ENCODE measurements around the gene SUSD5. TPM values are rescaled to one million over a fixed set of nuclear protein-coding genes. Genes with fewer than 3 reads are reported as not detected.

Gene SUSD5
- total RNA-seq, 4 donors from 2014 or later = 1.1 to 4.4 (median 1.9) TPM

GRCh38 chr3:33174711-33175414 lies 43.7 kb downstream of the SUSD5 start:
- DNase-seq (ENCODE audit: low spot score in 2 of 2) = no peak
- 92 to 94% methylated on average over 19 of the region's 19 CpGs for WGBS, 2 donors
- no peak for TF ChIP-seq CTCF (IDR thresholded peaks at IDR 0.05)
- no peak for TF ChIP-seq POLR2A (IDR thresholded peaks at IDR 0.05)
- H3K4me3 ChIP-seq (ENCODE audit: low read depth, poor library complexity, severe bottlenecking) = no peak overlapping the region
- intact Hi-C loops (cut with DNase I; ENCODE audit: low total_unique reads) = no loop called here

GRCh38 chr3:33174095-33174494 lies 44.5 kb downstream of the SUSD5 start:
- WGBS, 2 donors = 86 to 91% methylated on average over 4 of the region's 4 CpGs
- intact Hi-C loops (cut with DNase I; ENCODE audit: low total_unique reads) = no loop called here
- DNase-seq (ENCODE audit: low spot score in 2 of 2) = no peak
- no peak overlapping the region for H3K4me3 ChIP-seq (ENCODE audit: low read depth, poor library complexity, severe bottlenecking)
- TF ChIP-seq POLR2A (IDR thresholded peaks at IDR 0.05) (no peak), CTCF (IDR thresholded peaks at IDR 0.05) (no peak)

GRCh38 chr3:33173672-33174071 lies 44.9 kb downstream of the SUSD5 start:
- no peak for TF ChIP-seq POLR2A (IDR thresholded peaks at IDR 0.05)
- no peak for DNase-seq (ENCODE audit: low spot score in 2 of 2)
- 85 to 95% methylated on average over 4 of the region's 4 CpGs for WGBS, 2 donors

DNA sequence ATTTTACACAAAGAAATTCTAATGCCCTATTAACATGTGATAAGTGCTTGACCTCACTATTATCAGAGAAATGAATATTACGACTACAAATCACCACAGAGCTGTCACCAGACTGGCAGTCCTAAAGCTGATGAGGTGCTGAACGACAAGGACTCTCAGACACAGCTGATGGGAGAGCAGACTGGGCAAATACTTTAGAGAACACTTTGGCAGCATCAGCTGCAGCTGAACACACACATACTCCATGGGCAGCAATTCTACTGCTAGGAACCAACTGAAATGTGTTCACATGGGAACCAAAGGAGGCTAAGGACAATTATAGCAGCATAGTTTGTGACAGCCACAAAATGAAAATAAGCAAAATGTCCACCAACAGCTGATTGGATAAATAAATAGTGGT lies 45.5 kb downstream of the SUSD5 start:
- intact Hi-C loops (cut with DNase I; ENCODE audit: low total_unique reads) = no loop called here
- no peak for DNase-seq (ENCODE audit: low spot score in 2 of 2)
- 5 to 17% methylated on average over 2 of the region's 2 CpGs for WGBS, 2 donors
- no peak overlapping the region for H3K4me3 ChIP-seq (ENCODE audit: low read depth, poor library complexity, severe bottlenecking)
- no peak for TF ChIP-seq CTCF (IDR thresholded peaks at IDR 0.05)
- no peak for TF ChIP-seq POLR2A (IDR thresholded peaks at IDR 0.05)

More at GRCh38 chr3:33173672-33174071, 44.9 kb downstream of the SUSD5 start:
- intact Hi-C loops (cut with DNase I; ENCODE audit: low total_unique reads) = no loop called here
- H3K4me3 ChIP-seq (ENCODE audit: low read depth, poor library complexity, severe bottlenecking) = no peak overlapping the region

DNA sequence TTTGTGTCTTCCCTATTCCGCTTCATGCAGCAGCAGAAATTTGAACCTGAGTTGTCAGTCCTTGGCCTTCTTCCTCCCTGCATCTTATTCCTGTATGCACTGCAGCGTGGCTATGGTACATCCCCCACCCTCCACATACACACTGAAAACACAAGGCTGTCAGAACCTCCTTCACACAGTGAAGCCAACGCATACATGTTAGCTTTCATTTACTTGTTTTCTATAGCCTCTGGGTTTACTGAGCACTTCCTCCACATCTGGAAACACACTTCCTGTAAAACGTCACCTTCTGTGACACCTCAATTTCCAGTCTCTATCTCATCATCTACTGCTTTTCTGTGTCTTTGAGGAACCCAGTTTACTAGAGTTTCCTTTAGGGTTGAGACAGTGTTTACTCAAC lies 47.0 kb downstream of the SUSD5 start:
- no peak for DNase-seq (ENCODE audit: low spot score in 2 of 2)
- intact Hi-C loops (cut with DNase I; ENCODE audit: low total_unique reads) = no loop called here
- WGBS, 2 donors = 77 to 80% methylated on average over 4 of the region's 4 CpGs
- H3K4me3 ChIP-seq (ENCODE audit: low read depth, poor library complexity, severe bottlenecking) = no peak overlapping the region
- TF ChIP-seq POLR2A (IDR thresholded peaks at IDR 0.05) (no peak), CTCF (IDR thresholded peaks at IDR 0.05) (no peak)

GRCh38 chr3:33170531-33170930 lies 48.1 kb downstream of the SUSD5 start:
- intact Hi-C loops (cut with DNase I; ENCODE audit: low total_unique reads) = no loop called here
- WGBS, 2 donors = 95 to 96% methylated on average over 6 of the region's 6 CpGs
- TF ChIP-seq POLR2A (IDR thresholded peaks at IDR 0.05) (no peak), CTCF (IDR thresholded peaks at IDR 0.05) (no peak)

More at GRCh38 chr3:33170531-33170930, 48.1 kb downstream of the SUSD5 start:
- no peak for DNase-seq (ENCODE audit: low spot score in 2 of 2)
- no peak overlapping the region for H3K4me3 ChIP-seq (ENCODE audit: low read depth, poor library complexity, severe bottlenecking)
